CD14-positive monocyte (primary cell): ENCODE data around the gene MRTFB. TPM values are rescaled to one million over a fixed set of nuclear protein-coding genes. Genes with fewer than 3 reads are reported as not detected.

Source experiments
- DNase-seq, 3 donors: peaks; one replicate each; pipeline ENCODE4 v3.0.0-alpha.2; 2011 to 2022
- H2AFZ ChIP-seq: 2 replicates; pipeline ENCODE4 v1.6.0; 2012; ENCODE audit warnings: mild to moderate bottlenecking, low read depth, low read length, inconsistent platforms; ENCODE audit not compliant: insufficient read depth, poor library complexity, severe bottlenecking
- H3K27ac ChIP-seq, 2 donors: 1 replicate in 1 of 2; 2 replicates in 1 of 2; pipeline ENCODE4 v1.5.1; 2012 to 2013; ENCODE audit warnings: low read length in 2 of 2, control low read depth in 1 of 2, inconsistent platforms in 1 of 2, low read depth in 1 of 2, mild to moderate bottlenecking in 1 of 2
- H3K27me3 ChIP-seq, 2 donors: one replicate each; pipeline versions ENCODE4 v1.6.0 to v1.6.1; 2011 to 2013; ENCODE audit warnings: low read length in 2 of 2; ENCODE audit not compliant: control insufficient read depth in 2 of 2, insufficient read depth in 2 of 2
- H3K36me3 ChIP-seq, 2 donors: replicated peaks in 1 of 2; 1 replicate in 1 of 2; 2 replicates in 1 of 2; pipeline versions ENCODE4 v1.5.1 to v1.6.1; 2012 to 2013; ENCODE audit warnings: low read length in 2 of 2, control low read depth in 1 of 2, inconsistent platforms in 1 of 2, mild to moderate bottlenecking in 1 of 2; ENCODE audit not compliant: insufficient read depth in 2 of 2, control insufficient read depth in 1 of 2
- H3K4me1 ChIP-seq, 2 donors: 1 replicate in 1 of 2; 2 replicates in 1 of 2; pipeline versions ENCODE4 v1.5.1 to v1.6.1; 2012 to 2013; ENCODE audit warnings: low read length in 2 of 2, control low read depth in 1 of 2, inconsistent platforms in 1 of 2, mild to moderate bottlenecking in 1 of 2, moderate library complexity in 1 of 2; ENCODE audit not compliant: insufficient read depth in 2 of 2, control insufficient read depth in 1 of 2
- H3K4me2 ChIP-seq: replicated peaks from 2 replicates; pipeline ENCODE3; 2012; ENCODE audit warnings: low read length, moderate library complexity, mild to moderate bottlenecking; ENCODE audit not compliant: poor library complexity, severe bottlenecking; ENCODE audit errors: extremely low read depth
- H3K4me3 ChIP-seq, 3 experiments: fragments of 200-600 bp in 1 of 3; sonication (generic) in 1 of 3; replicated peaks in 1 of 3; 1 replicate in 2 of 3; 2 replicates in 1 of 3; pipeline ENCODE4 v1.5.1; 2011 to 2013; ENCODE audit warnings: low read length in 3 of 3, mild to moderate bottlenecking in 3 of 3, control low read depth in 2 of 3, low read depth in 2 of 3, inconsistent platforms in 1 of 3, moderate library complexity in 1 of 3
- H3K79me2 ChIP-seq: 2 replicates; pipeline ENCODE4 v1.6.0; 2012; ENCODE audit warnings: mild to moderate bottlenecking, control low read depth, inconsistent platforms, low read length, moderate library complexity; ENCODE audit not compliant: insufficient read depth
- H3K9ac ChIP-seq: 2 replicates; pipeline ENCODE4 v1.6.0; 2017; ENCODE audit warnings: low read length, mild to moderate bottlenecking; ENCODE audit not compliant: insufficient read depth, poor library complexity, severe bottlenecking
- H3K9me3 ChIP-seq, 2 donors: replicated peaks in 1 of 2; 1 replicate in 1 of 2; 2 replicates in 1 of 2; pipeline versions ENCODE4 v1.5.1 to v1.6.1; 2012 to 2013; ENCODE audit warnings: low read length in 2 of 2, control low read depth in 1 of 2; ENCODE audit not compliant: control insufficient read depth in 1 of 2, insufficient read depth in 1 of 2
- H4K20me1 ChIP-seq: 2 replicates; pipeline ENCODE4 v1.6.0; 2012; ENCODE audit warnings: mild to moderate bottlenecking, low read length, control low read depth, moderate library complexity; ENCODE audit not compliant: insufficient read depth
- H3K27ac Mint-ChIP-seq, 7 donors: one replicate each; pipeline ENCODE4 v1.8.0; 2020; ENCODE audit warnings: mild to moderate bottlenecking in 7 of 7, mixed read lengths in 7 of 7, moderate library complexity in 6 of 7, inconsistent platforms in 2 of 7
- H3K27me3 Mint-ChIP-seq, 3 donors: one replicate each; pipeline ENCODE4 v1.8.0; 2021 to 2022; ENCODE audit warnings: low read depth in 3 of 3, mild to moderate bottlenecking in 3 of 3, mixed read lengths in 3 of 3, moderate library complexity in 3 of 3, inconsistent platforms in 1 of 3
- H3K36me3 Mint-ChIP-seq, 2 donors: one replicate each; pipeline ENCODE4 v1.8.0; 2020; ENCODE audit warnings: mixed read lengths in 2 of 2, inconsistent platforms in 1 of 2, mild to moderate bottlenecking in 1 of 2
- H3K4me1 Mint-ChIP-seq: one replicate; pipeline ENCODE4 v1.8.0; 2020; ENCODE audit warnings: mild to moderate bottlenecking, mixed read lengths
- H3K4me3 Mint-ChIP-seq, 2 donors: one replicate each; pipeline ENCODE4 v1.8.0; 2020; ENCODE audit warnings: mild to moderate bottlenecking in 2 of 2, mixed read lengths in 2 of 2, moderate library complexity in 1 of 2
- H3K9me3 Mint-ChIP-seq, 7 donors: one replicate each; pipeline ENCODE4 v1.8.0; 2020 to 2022; ENCODE audit warnings: mixed read lengths in 7 of 7, mild to moderate bottlenecking in 6 of 7, moderate library complexity in 6 of 7, inconsistent platforms in 2 of 7
- WGBS: methylation state at CpG from one replicate; pipeline ENCODE4 v1.1.5; 2013; ENCODE audit warnings: missing lambda C conversion rate; ENCODE audit not compliant: insufficient coverage; 5-methylcytosine and 5-hydroxymethylcytosine counted together
- intact Hi-C, 2 donors: fragments of 100-400 bp; cut with micrococcal nuclease; formaldehyde crosslinking; loops; one replicate each; pipeline versions ENCODE4 v1.15.0 to v1.15.1; 2023
- polyA plus RNA-seq, 3 donors: library from polyadenylated mRNA; depleted of rRNA in 1 of 3; unstranded in 2 of 3; stranded (reverse) in 1 of 3; fragments of 300-500 nt in 2 of 3; fragments of >200 nt in 1 of 3; fragmentation: Illumina TruSeq in 2 of 3; gene quantifications; 1 replicate in 2 of 3; 2 replicates in 1 of 3; pipeline ENCODE4 v1.2.3, GENCODE V29; 2012 to 2021
- TF ChIP-seq, protein P1 (sequence below): fragments of 200-600 bp; IDR thresholded peaks from one replicate; pipeline ENCODE4 v1.8.0; 2022; ENCODE audit warnings: antibody characterized with exemption, mild to moderate bottlenecking

MRTFB gene
- polyA plus RNA-seq, 3 donors, result 0.69 to 1.4 (median 0.87) TPM

DNA sequence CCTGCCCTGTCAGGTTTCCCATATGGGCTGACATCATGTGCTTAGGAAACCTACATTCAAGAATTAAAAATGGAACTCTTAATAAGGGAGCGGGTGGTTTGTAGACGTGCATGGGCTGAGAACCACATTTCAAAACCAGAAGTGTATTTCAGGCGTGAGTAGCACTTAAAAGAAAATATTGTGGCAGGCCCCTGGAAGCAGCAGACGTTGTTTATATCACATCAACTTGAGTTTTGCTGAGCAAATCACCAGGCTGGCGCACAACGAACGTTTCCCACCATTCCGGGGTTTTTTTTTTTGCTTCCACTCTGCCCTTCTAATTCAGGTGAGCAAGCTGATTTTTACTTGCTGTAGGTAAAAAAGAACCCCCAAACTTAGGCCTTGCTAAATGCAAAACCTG, 220.2 kb downstream of the MRTFB start:
- Mint-ChIP-seq H3K4me3 (no peak overlapping the region), H3K27ac (peak overlapping the region in 1 of 7 donors; percentile 18)
- H3K9me3 ChIP-seq, result peaks cover 11 to 15% of the 10 kb centered on the region in 2 donors

DNA sequence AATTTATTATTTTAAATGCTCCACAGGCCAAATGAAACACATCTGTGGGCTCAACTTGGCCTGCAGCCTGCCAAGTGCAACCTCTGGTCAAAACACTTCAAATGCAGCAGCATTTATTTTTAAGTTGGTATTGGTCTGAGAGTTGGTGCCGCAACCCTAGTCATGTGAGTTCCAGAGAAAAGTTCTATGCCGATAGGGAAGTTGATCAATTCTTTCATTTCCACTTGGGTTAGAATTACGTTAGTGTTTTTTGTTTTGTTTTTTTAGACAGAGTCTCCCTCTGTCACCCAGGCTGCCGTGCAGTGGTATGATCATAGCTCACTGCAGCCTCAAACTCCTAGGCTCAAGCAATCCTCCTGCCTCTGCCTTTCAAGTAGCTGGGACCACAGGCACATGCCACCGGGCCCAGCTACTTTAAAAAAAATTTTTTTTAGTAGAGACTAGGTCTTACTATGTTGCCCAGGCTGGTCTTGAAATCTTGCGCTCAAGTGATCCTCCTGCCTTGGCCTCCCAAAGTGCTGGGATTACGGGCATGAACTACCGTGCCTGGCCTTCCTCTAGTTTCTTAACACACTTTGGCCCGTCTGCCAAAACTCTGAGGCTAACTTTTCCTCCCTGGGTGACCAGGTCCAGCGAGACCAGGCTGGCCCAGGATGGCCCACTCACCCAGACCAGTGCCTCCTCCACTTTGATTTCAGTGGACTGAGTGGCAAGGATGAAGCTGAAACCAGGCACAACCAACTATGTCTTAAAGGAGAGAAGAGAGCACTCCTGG, 221.1 kb downstream of the MRTFB start:
- peak overlapping the region; percentile 32 for H3K9ac ChIP-seq
- TF ChIP-seq, protein P1, sequence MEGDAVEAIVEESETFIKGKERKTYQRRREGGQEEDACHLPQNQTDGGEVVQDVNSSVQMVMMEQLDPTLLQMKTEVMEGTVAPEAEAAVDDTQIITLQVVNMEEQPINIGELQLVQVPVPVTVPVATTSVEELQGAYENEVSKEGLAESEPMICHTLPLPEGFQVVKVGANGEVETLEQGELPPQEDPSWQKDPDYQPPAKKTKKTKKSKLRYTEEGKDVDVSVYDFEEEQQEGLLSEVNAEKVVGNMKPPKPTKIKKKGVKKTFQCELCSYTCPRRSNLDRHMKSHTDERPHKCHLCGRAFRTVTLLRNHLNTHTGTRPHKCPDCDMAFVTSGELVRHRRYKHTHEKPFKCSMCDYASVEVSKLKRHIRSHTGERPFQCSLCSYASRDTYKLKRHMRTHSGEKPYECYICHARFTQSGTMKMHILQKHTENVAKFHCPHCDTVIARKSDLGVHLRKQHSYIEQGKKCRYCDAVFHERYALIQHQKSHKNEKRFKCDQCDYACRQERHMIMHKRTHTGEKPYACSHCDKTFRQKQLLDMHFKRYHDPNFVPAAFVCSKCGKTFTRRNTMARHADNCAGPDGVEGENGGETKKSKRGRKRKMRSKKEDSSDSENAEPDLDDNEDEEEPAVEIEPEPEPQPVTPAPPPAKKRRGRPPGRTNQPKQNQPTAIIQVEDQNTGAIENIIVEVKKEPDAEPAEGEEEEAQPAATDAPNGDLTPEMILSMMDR, result no peak
- H3K36me3 Mint-ChIP-seq, result peaks cover 2 to 4% of the 10 kb centered on the region in 2 donors
- DNase-seq, result peak; percentile 24 to 36 (median 25)
- WGBS, result 61% methylated on average over 5 of the region's 10 CpGs
- no peaks in the 10 kb centered on the region for H3K27me3 ChIP-seq
- H3K4me3 Mint-ChIP-seq, result peak overlapping the region in 1 of 2 donors; percentile 74
- peaks cover 11 to 15% of the 10 kb centered on the region in 2 donors for H3K9me3 ChIP-seq
- H2AFZ ChIP-seq, result peak overlapping the region; percentile 55
- peaks cover 28% of the 10 kb centered on the region for H3K4me1 Mint-ChIP-seq
- H3K9me3 Mint-ChIP-seq, result peaks cover 10 to 19% (median 17%) of the 10 kb centered on the region in 7 donors
- H3K36me3 ChIP-seq, result no peaks in the 10 kb centered on the region
- intact Hi-C loops, result loop anchor here in 1 of 2 donors (5.0 kb wide), 1 partner anchor 60 kb away; no protein-coding TSS in a partner anchor
- no peaks in the 10 kb centered on the region for H4K20me1 ChIP-seq
- H3K4me1 ChIP-seq, result peaks cover 18 to 21% of the 10 kb centered on the region in 2 donors
- peak overlapping the region in 1 of 2 donors; percentile 46 for H3K27ac ChIP-seq
- peaks cover 0 to 2% (median 0%) of the 10 kb centered on the region in 3 donors for H3K27me3 Mint-ChIP-seq
- H3K79me2 ChIP-seq, result no peaks in the 10 kb centered on the region
- H3K4me3 ChIP-seq, result peak overlapping the region in 1 of 3 experiments; percentile 6
- peak overlapping the region; percentile 38 for H3K4me2 ChIP-seq
- peak overlapping the region; percentile 48 to 85 (median 70) for H3K27ac Mint-ChIP-seq

More for the DNA sequence above, 220.2 kb downstream of the MRTFB start:
- H3K4me2 ChIP-seq, result no peak overlapping the region
- H3K9ac ChIP-seq, result no peak overlapping the region
- H4K20me1 ChIP-seq, result no peaks in the 10 kb centered on the region
- DNase-seq, result no peak
- Mint-ChIP-seq H3K4me1 (peaks cover 35% of the 10 kb centered on the region), H3K36me3 (peaks cover 2 to 4% of the 10 kb centered on the region in 2 donors), H3K27me3 (peaks cover 0 to 2% (median 0%) of the 10 kb centered on the region in 3 donors), H3K9me3 (peaks cover 10 to 19% (median 17%) of the 10 kb centered on the region in 7 donors)
- 78% methylated on average over 7 of the region's 8 CpGs for WGBS
- TF ChIP-seq, protein P1, result no peak
- peaks cover 23 to 28% of the 10 kb centered on the region in 2 donors for H3K4me1 ChIP-seq
- intact Hi-C loops, result loop anchor here in 1 of 2 donors (5.0 kb wide), 1 partner anchor 61 kb away; no protein-coding TSS in a partner anchor
- H3K27ac ChIP-seq, result no peak overlapping the region
- H3K79me2 ChIP-seq, result no peaks in the 10 kb centered on the region
- no peaks in the 10 kb centered on the region for H3K27me3 ChIP-seq
- peak overlapping the region; percentile 55 for H2AFZ ChIP-seq
- no peak overlapping the region for H3K4me3 ChIP-seq
- no peaks in the 10 kb centered on the region for H3K36me3 ChIP-seq
